ENCODE data around the gene CMTM4. TPM values are rescaled to one million over a fixed set of nuclear protein-coding genes. Genes with fewer than 3 reads are reported as not detected.
"Not testable (repeated sequence)": the region's sequence is repeated elsewhere in the genome, so short reads cannot be mapped to it uniquely, and the experiment has no call there.

The CMTM4 gene
- total RNA-seq, 1 donor from 2014 or later: 1.4 TPM

GRCh38 chr16:66705790-66706505 is 9.4 kb upstream of the CMTM4 start:
- intact Hi-C loops (cut with micrococcal nuclease): no loop called here

- intact Hi-C loops (cut with micrococcal nuclease): no loop called here
Measured at GRCh38 chr16:66703406-66704215, 7.1 kb upstream of the CMTM4 start.

GRCh38 chr16:66701516-66701915 is 5.0 kb upstream of the CMTM4 start:
- intact Hi-C loops (cut with micrococcal nuclease): no loop called here

GRCh38 chr16:66701026-66701425 is 4.5 kb upstream of the CMTM4 start:
- intact Hi-C loops (cut with micrococcal nuclease): no loop called here

GRCh38 chr16:66699898-66700297 is 3.4 kb upstream of the CMTM4 start:
- intact Hi-C loops (cut with micrococcal nuclease): loop anchor here (5.0 kb wide), 1 partner anchor 223 kb away; no protein-coding TSS in a partner anchor

- intact Hi-C loops (cut with micrococcal nuclease): loop anchor here (5.0 kb wide), 1 partner anchor 221 kb away; no protein-coding TSS in a partner anchor
Measured at GRCh38 chr16:66698046-66698445, 1.5 kb upstream of the CMTM4 start.

GRCh38 chr16:66695935-66696668 is 441 bp downstream of the CMTM4 start:
- intact Hi-C loops (cut with micrococcal nuclease): loop anchor here (1.0 to 5.0 kb wide), 7 partner anchors 33 to 551 kb away; partner anchors contain the start of genes CMTM3, DYNC1LI2 and FHOD1

- intact Hi-C loops (cut with micrococcal nuclease): loop anchor here (5.0 kb wide), 1 partner anchor 218 kb away; no protein-coding TSS in a partner anchor
Measured at GRCh38 chr16:66695471-66695934, 1.0 kb downstream of the CMTM4 start.

- intact Hi-C loops (cut with micrococcal nuclease): no loop called here
Measured at GRCh38 chr16:66693149-66693548, 3.4 kb downstream of the CMTM4 start.

GRCh38 chr16:66692341-66692740 is 4.2 kb downstream of the CMTM4 start:
- intact Hi-C loops (cut with micrococcal nuclease): no loop called here

GRCh38 chr16:66691234-66691633 is 5.3 kb downstream of the CMTM4 start:
- intact Hi-C loops (cut with micrococcal nuclease): no loop called here

- intact Hi-C loops (cut with micrococcal nuclease): no loop called here
Measured at GRCh38 chr16:66690106-66690847, 6.3 kb downstream of the CMTM4 start.

GRCh38 chr16:66689282-66689681 is 7.3 kb downstream of the CMTM4 start:
- intact Hi-C loops (cut with micrococcal nuclease): no loop called here

GRCh38 chr16:66687906-66688625 is 8.5 kb downstream of the CMTM4 start:
- intact Hi-C loops (cut with micrococcal nuclease): no loop called here

- intact Hi-C loops (cut with micrococcal nuclease): not testable (repeated sequence)
Measured at GRCh38 chr16:66685501-66686115, 10.9 kb downstream of the CMTM4 start.

GRCh38 chr16:66682271-66682670 is 14.3 kb downstream of the CMTM4 start:
- intact Hi-C loops (cut with micrococcal nuclease): no loop called here

GRCh38 chr16:66681676-66682075 is 14.9 kb downstream of the CMTM4 start:
- intact Hi-C loops (cut with micrococcal nuclease): no loop called here

- intact Hi-C loops (cut with micrococcal nuclease): no loop called here
Measured at GRCh38 chr16:66678337-66678736, 18.2 kb downstream of the CMTM4 start.

- intact Hi-C loops (cut with micrococcal nuclease): no loop called here
Measured at GRCh38 chr16:66677836-66678235, 18.7 kb downstream of the CMTM4 start.

- intact Hi-C loops (cut with micrococcal nuclease): no loop called here
Measured at GRCh38 chr16:66677179-66677578, 19.4 kb downstream of the CMTM4 start.

Data from T-helper 1 cell treated with Interleukin-12 subunit alpha and Interleukin-12 subunit beta and Interleukin-4 antibody, amounts not matched to agents 30 ng/mL and 1 ng/mL, for 36 hours (primary cell).